Erythroblast (primary cell): ENCODE results near the gene TMEM51.

Experiments
- GATA1 ChIP-seq: IDR thresholded peaks from 2 replicates; pipeline ENCODE4 v1.6.1; 2011; ENCODE audit warnings: low read depth, mild to moderate bottlenecking, control low read depth, low read length, moderate library complexity
- POLR2A ChIP-seq: IDR thresholded peaks from 2 replicates; pipeline ENCODE4 v1.6.1; 2011; ENCODE audit warnings: mild to moderate bottlenecking, low read length

DNA sequence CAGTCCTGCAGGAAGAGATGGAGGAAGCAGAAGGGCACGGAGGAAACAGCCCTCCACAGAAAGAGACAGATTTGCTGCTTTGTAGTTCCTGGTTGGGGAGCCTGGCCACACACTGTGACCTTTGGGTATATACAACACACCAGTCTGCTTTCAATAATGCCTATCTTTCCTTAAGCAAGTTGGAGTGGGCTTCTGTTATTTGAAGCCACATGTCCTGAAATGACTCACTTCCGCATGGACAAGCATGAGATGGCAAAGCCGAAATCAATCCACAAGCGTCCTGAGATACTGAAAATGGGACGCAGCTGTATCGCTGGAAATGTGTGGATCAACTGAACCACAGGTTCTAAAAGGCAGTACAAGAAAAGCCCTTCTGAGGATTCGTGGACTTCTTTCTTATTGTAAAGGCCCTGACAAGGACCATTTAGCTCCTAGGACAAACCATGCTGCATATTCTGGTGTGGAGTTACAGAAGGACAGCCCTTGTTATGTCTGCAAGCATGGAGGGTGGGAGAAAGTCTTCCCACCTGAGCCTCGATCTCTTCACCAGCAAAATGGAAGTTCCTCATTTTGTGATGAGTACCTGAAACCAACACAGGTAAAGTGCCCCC lies 70.8 kb downstream of the TMEM51 start:
- TF ChIP-seq POLR2A (no peak), GATA1 (no peak)
